MM.1S (cell line): Measurements from ENCODE around the gene KLHL3.

Source experiments
- EZH2phosphoT487 ChIP-seq: fragments of 300-600 bp; sonication (generic); IDR thresholded peaks from 2 replicates; pipeline ENCODE4 v1.6.1; 2018; ENCODE audit warnings: antibody characterized with exemption, low read length
- TF ChIP-seq, protein P1 (sequence below): fragments of 300-600 bp; sonication (generic); IDR thresholded peaks from 2 replicates; pipeline ENCODE4 v1.5.1; 2016; ENCODE audit warnings: antibody characterized with exemption, low read length, mixed read lengths

DNA sequence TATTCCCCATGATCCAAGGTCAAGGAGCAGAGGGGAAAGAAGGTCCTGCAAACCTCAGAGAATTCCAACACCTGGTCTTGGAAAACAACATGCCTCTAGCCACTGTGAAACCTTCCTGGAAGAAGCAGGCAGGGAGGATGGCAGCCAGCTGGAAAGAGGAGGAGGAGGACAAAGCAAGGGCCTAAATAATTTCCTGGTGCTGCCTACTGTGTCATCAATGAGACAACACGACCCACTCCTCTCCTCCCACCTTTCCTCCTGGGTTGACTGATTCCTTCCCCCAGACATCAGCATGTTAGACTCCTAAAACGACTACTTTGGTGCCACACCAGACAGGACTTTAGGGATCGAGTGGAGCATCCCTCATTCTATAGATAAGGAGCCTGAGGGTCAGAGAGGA, 78.8 kb downstream of the KLHL3 start:
- TF ChIP-seq, protein P1, sequence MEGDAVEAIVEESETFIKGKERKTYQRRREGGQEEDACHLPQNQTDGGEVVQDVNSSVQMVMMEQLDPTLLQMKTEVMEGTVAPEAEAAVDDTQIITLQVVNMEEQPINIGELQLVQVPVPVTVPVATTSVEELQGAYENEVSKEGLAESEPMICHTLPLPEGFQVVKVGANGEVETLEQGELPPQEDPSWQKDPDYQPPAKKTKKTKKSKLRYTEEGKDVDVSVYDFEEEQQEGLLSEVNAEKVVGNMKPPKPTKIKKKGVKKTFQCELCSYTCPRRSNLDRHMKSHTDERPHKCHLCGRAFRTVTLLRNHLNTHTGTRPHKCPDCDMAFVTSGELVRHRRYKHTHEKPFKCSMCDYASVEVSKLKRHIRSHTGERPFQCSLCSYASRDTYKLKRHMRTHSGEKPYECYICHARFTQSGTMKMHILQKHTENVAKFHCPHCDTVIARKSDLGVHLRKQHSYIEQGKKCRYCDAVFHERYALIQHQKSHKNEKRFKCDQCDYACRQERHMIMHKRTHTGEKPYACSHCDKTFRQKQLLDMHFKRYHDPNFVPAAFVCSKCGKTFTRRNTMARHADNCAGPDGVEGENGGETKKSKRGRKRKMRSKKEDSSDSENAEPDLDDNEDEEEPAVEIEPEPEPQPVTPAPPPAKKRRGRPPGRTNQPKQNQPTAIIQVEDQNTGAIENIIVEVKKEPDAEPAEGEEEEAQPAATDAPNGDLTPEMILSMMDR: no peak
- no peak for TF ChIP-seq EZH2phosphoT487
